ENCODE data around the gene EVC.

Gene EVC

GRCh38 chr4:5735463-5735862 is 24.5 kb downstream of the EVC start:
- no peak for DNase-seq

GRCh38 chr4:5738061-5738460 is 27.1 kb downstream of the EVC start:
- no peak for DNase-seq

GRCh38 chr4:5742388-5742787 is 31.4 kb downstream of the EVC start:
- DNase-seq = no peak

- DNase-seq = no peak
Measured at GRCh38 chr4:5742968-5743367, 32.0 kb downstream of the EVC start.

- no peak for DNase-seq
Measured at GRCh38 chr4:5746250-5746649, 35.2 kb downstream of the EVC start.

GRCh38 chr4:5746829-5747737 is 36.1 kb downstream of the EVC start:
- no peak for DNase-seq

- DNase-seq = no peak
Measured at GRCh38 chr4:5747738-5748375, 36.9 kb downstream of the EVC start.

GRCh38 chr4:5749568-5749967 is 38.6 kb downstream of the EVC start:
- no peak for DNase-seq

GRCh38 chr4:5750052-5750945 is 39.3 kb downstream of the EVC start:
- no peak for DNase-seq

GRCh38 chr4:5750946-5751665 is 40.1 kb downstream of the EVC start:
- DNase-seq = no peak

- DNase-seq = no peak
Measured at GRCh38 chr4:5751666-5752375, 40.8 kb downstream of the EVC start.

GRCh38 chr4:5752376-5753184 is 41.6 kb downstream of the EVC start:
- no peak for DNase-seq

- no peak for DNase-seq
Measured at GRCh38 chr4:5753366-5753765, 42.4 kb downstream of the EVC start.

GRCh38 chr4:5753766-5754528 is 42.9 kb downstream of the EVC start:
- no peak for DNase-seq

GRCh38 chr4:5754529-5754881 is 43.5 kb downstream of the EVC start:
- DNase-seq = no peak

- DNase-seq = no peak
Measured at GRCh38 chr4:5755161-5755560, 44.2 kb downstream of the EVC start.

- no peak for DNase-seq
Measured at GRCh38 chr4:5755679-5756078, 44.7 kb downstream of the EVC start.

GRCh38 chr4:5756271-5756670 is 45.3 kb downstream of the EVC start:
- DNase-seq = no peak

- no peak for DNase-seq
Measured at GRCh38 chr4:5757091-5757490, 46.1 kb downstream of the EVC start.

- no peak for DNase-seq
Measured at GRCh38 chr4:5757536-5757935, 46.5 kb downstream of the EVC start.

All from NCI-H1694 (cell line).